Measurements from ENCODE around the gene CARD11. TPM values are rescaled to one million over a fixed set of nuclear protein-coding genes. Genes with fewer than 3 reads are reported as not detected.

CARD11 gene
- total and polyA plus RNA-seq, 2 of the 4 experiments (the other 2 are of a cell fraction), result 0.18 to 0.26 TPM

GRCh38 chr7:2999078-2999500 lies 44.6 kb downstream of the CARD11 start:
- H2BK15ac ChIP-seq (ENCODE audit: low read depth, low read length), result no peak overlapping the region
- no peaks in the 10 kb centered on the region for H3K79me1 ChIP-seq (ENCODE audit: low read depth in 1 of 2, low read length in 2 of 2)
- intact Hi-C loops (cut with micrococcal nuclease), result loop anchor here (2.0 kb wide), 1 partner anchor 28 kb away; no protein-coding TSS in a partner anchor
- H3K36me3 ChIP-seq (ENCODE audit: control insufficient read depth, insufficient read depth, low read length), result no peaks in the 10 kb centered on the region
- no peak overlapping the region for H3K27ac ChIP-seq (ENCODE audit: insufficient read depth, low read length)
- no TSS peak for BruUV-seq (replicated peaks)
- no peak overlapping the region for H3K56ac ChIP-seq (ENCODE audit: extremely low read depth, insufficient read depth, low read length)
- in situ Hi-C loops (cut with MboI; ENCODE audit: low sequenced_read_pairs), result no loop called here
- H2BK5ac ChIP-seq (ENCODE audit: low read depth, low read length, poor library complexity, severe bottlenecking), result no peak overlapping the region
- no peaks in the 10 kb centered on the region; the same call in 1 of the 2 replicates for H3K27me3 ChIP-seq (ENCODE audit: control insufficient read depth, insufficient read depth, low read length)
- H4K20me1 ChIP-seq (ENCODE audit: insufficient read depth, low read length), result no peaks in the 10 kb centered on the region
- POLR2A ChIA-PET (ENCODE audit: unreplicated experiment), result no interaction called here
- ATAC-seq (ENCODE audit: low read depth), result no peak
- 80% methylated on average over 2 of the region's 8 CpGs; no CpG with 5 or more reads in 1 of the 2 experiments for WGBS, 2 experiments (ENCODE audit: extremely low coverage in 2 of 2, insufficient read length in 1 of 2)
- no peak for DNase-seq
- no peaks in the 10 kb centered on the region for H3K9me1 ChIP-seq (ENCODE audit: insufficient read depth, low read length)
- H3K4me3 ChIP-seq (ENCODE audit: insufficient read depth, low read depth, low read length), result no peak overlapping the region
- H3K4me2 ChIP-seq (ENCODE audit: low read depth, low read length), result no peak overlapping the region
- no peak overlapping the region for H4K8ac ChIP-seq (ENCODE audit: low read depth in 2 of 2, low read length in 2 of 2)
- no peak overlapping the region for H3K9ac ChIP-seq (ENCODE audit: low read depth, low read length)
- peaks cover 4% of the 10 kb centered on the region; the same call in 1 of the 2 replicates for H3K9me3 ChIP-seq (ENCODE audit: control insufficient read depth, insufficient read depth, low read length)
- CTCF ChIA-PET, result no interaction called here
- no peak overlapping the region for H2BK120ac ChIP-seq (ENCODE audit: low read depth, low read length)
- H2AK9ac ChIP-seq (replicated peaks; ENCODE audit: low read depth, low read length, poor library complexity), result no peak overlapping the region
- no peaks in the 10 kb centered on the region for H3K4me1 ChIP-seq (ENCODE audit: control insufficient read depth, insufficient read depth, low read length)
- no peak overlapping the region for H3K23ac ChIP-seq (ENCODE audit: low read depth, low read length)
- no peak overlapping the region for H3K18ac ChIP-seq (ENCODE audit: low read depth, low read length)
- H2AK5ac ChIP-seq (ENCODE audit: low read depth, low read length), result no peak overlapping the region
- H3K4ac ChIP-seq (ENCODE audit: low read depth, low read length), result no peak overlapping the region
- no peak overlapping the region for H2AFZ ChIP-seq (replicated peaks; ENCODE audit: low read length, poor library complexity)
- no peak overlapping the region for H4K5ac ChIP-seq (ENCODE audit: low read depth, low read length)
- H3K14ac ChIP-seq (replicated peaks; ENCODE audit: low read depth, low read length), result no peak overlapping the region
- dilution Hi-C loops (cut with HindIII; ENCODE audit: low sequenced_read_pairs, unreplicated experiment), result no loop called here
- H2BK20ac ChIP-seq (ENCODE audit: low read depth, low read length), result no peak overlapping the region
- H4K91ac ChIP-seq (ENCODE audit: insufficient read depth, low read depth, low read length), result no peak overlapping the region
- TF ChIP-seq MAFK (IDR thresholded peaks at IDR 0.05; ENCODE audit: low read depth, low read length) (no peak), MXI1 (IDR thresholded peaks at IDR 0.05; ENCODE audit: borderline replicate concordance, low read depth, low read length) (no peak), RCOR1 (IDR thresholded peaks at IDR 0.05; ENCODE audit: insufficient replicate concordance, low read length) (no peak), POLR2A (IDR thresholded peaks at IDR 0.05; ENCODE audit: low read depth, low read length) (no peak), RFX5 (IDR thresholded peaks at IDR 0.05; ENCODE audit: low read depth, low read length) (no peak), CEBPB (IDR thresholded peaks at IDR 0.05; ENCODE audit: low read depth, low read length) (no peak), CTCF (conservative IDR thresholded peaks at IDR 0.05; ENCODE audit: low read depth, low read length) (no peak), USF2 (IDR thresholded peaks at IDR 0.05; ENCODE audit: low read depth, low read length) (no peak), BHLHE40 (IDR thresholded peaks at IDR 0.05; ENCODE audit: low read depth, low read length) (no peak), ELK1 (IDR thresholded peaks at IDR 0.05; ENCODE audit: borderline replicate concordance, low read depth, low read length) (no peak), NFE2L2 (IDR thresholded peaks at IDR 0.05; ENCODE audit: low read depth, low read length) (no peak)

All from IMR-90 (cell line).